IPS-11a (cell line): Measurements from ENCODE around the gene WFIKKN1.

Source experiments
- H3K4me3 ChIP-seq: one replicate; pipeline ENCODE4 v1.5.1; 2013; ENCODE audit warnings: low read depth, low read length, control low read depth

Gene WFIKKN1

DNA sequence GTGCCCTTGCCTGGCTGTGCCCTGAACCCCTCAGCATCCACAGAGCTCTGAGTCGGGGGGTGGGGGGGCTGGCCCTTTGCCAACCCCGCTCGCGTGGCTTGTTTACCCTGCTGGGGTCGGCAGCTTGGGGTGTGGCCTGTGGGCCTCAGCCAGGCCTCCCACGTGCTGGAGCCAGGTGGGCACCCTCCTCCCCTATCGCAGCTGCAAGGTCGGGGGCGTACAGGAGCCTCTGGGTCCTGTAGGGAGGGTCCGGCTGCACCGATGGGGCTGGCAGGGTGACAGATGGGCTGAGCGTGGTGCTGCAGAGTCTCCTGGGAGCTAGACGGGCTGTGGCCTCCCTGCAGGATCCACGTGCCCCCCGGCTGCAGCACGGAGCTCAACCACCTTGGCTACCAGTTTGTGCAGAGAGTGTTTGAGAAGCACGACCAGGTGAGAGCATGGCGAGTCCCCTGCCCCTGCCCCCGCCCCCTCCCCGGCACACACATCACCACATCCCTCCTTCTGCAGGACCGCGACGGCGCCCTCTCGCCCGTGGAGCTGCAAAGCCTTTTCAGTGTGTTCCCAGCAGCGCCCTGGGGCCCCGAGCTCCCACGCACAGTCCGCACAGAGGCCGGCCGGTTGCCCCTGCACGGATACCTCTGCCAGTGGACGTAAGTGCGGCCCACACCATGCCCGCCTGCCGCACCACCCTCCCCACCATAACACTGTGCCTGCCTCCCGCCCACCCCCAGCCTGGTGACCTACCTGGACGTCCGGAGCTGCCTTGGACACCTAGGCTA lies 40.8 kb downstream of the WFIKKN1 start:
- no peak overlapping the region for H3K4me3 ChIP-seq

DNA sequence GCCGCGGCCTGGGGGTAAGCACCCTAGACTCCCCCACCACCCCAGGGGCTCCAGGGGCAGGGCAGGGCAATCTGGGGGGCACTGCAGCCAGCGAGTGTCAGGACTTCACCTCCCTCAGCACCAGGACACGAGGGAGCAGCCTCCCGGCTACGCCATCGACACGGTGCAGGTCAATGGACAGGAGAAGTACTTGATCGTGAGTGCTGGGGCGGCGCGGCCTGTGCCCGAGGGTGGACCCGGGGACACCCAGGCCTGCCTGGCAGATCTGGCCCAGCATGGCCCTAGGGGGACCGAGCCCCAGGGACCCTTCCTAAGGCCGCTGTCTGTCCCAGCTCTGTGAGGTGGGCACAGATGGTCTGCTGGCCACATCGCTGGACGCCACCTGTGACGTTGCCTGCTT lies 41.6 kb downstream of the WFIKKN1 start:
- no peak overlapping the region for H3K4me3 ChIP-seq

DNA sequence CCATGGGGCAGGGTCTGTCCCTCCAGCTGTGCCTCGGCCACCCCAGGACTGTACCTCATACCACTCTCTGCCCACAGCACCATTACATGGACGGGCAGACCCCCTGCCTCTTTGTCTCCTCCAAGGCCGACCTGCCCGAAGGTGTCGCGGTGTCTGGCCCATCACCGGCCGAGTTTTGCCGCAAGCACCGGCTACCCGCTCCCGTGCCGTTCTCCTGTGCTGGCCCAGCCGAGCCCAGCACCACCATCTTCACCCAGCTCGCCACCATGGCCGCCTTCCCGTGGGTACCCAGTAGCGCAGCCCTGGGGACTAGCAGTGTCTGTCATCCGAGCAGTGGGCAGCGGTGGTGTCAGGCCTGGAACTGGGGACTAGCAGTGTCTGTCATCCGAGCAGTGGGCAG lies 42.1 kb downstream of the WFIKKN1 start:
- H3K4me3 ChIP-seq: no peak overlapping the region

DNA sequence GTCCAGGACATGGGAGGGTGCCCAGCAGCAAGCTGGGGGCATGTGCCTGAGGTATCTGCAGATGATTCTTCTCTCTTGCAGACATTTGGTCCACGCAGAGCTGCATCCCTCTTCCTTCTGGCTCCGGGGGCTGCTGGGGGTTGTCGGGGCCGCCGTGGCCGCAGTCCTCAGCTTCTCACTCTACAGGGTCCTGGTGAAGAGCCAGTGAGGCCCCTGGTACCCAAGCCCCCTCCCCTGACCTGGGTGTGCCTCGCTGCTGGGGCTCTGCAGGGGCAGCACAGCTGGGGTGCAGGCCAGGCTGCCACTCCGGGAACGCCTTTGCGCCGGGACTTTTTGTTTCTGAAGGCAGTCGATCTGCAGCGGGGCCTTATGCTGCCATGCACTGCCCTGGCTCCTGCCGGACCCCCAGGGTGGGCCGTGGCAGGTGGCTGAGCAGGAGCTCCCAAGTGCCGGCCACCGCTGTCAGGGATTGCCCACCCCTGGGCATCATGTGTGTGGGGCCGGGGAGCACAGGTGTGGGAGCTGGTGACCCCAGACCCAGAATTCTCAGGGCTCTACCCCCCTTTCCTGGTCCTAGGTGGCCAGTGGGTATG lies 42.7 kb downstream of the WFIKKN1 start:
- no peak overlapping the region for H3K4me3 ChIP-seq

DNA sequence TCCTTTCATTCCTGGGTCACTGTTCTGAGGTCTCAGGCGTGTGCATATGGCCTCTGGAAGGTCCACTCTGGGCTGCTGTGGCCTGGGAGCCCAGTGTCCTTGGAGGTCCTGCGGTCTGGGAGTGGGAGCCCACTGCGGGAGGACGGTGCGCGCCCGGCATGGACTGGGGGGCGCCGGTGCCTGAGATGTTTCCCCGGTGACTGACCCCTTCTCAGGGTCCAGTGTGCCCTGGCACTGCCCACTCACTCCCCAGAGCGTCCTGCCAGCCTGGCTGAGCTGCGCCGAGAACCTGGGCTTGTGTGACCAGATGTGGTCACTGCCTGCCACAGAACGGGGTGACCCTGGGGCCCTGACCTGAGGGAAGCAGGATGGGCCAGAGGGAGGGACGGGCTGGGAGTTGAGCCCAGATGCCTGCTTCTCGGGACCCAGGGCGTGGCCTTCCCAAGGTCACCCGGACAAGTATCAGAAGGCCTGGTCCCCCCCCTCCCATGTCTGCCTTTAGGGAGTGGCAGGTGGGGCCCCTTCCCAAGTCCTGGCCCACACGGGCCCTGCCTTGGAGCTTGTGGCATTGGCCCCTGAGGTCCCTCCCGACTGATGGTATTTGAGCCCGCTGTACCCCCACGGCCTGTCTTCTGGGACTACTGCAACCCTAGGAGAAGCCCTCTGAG lies 43.6 kb downstream of the WFIKKN1 start:
- H3K4me3 ChIP-seq: no peak overlapping the region

DNA sequence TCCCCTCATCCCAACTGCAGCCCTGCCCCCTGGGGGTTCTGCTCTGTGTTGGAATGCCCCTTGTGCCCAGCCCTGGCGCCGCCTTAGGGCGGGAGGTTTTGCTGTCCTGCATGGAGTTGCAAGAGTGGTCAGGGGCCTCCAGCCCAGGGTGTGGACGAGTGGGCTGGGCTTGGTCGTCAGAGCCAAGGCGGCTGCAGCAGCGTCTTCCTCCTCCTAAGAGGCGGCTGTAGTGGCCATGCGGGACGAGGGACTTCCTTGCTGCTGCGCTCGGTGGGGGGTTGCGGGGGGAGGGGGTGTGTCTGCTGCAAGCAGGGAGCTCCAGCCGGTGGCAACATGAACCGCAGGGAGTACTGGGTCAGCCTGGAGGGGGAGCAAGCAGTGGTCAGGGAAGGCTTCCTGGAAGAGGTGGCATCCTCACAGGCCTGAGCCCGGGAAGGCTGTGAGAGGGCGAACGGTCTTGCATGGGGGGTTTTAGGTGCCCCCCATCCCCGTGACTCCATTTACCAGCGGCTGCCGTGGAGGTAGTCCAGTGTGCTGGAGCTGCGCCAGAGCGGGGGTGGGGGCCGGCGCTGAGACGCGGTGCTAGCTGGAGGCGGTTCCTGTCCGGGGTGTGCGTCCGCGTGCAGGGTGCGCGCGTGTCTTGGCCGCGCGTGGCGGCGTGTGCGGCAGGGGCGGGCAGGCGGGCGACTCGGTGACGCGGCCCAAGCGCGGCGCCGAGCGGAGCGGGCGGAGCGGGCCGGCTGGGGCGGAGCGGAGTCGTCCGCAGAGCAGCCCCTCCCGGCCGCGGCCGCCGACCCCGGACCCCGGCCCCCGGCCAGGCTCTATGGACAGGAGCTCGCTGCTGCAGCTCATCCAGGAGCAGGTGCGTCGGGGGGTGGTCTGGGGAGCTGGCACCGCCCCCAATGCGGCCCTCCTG lies 44.4 kb downstream of the WFIKKN1 start, which contains the start of gene RHBDL1:
TSS of gene RHBDL1 (plus strand) at position 704 of the 916 bp plus-strand sequence. CDS start at position 824, 120 bp downstream.
- H3K4me3 ChIP-seq: peak within 1 kb of the TSS; percentile 41

DNA sequence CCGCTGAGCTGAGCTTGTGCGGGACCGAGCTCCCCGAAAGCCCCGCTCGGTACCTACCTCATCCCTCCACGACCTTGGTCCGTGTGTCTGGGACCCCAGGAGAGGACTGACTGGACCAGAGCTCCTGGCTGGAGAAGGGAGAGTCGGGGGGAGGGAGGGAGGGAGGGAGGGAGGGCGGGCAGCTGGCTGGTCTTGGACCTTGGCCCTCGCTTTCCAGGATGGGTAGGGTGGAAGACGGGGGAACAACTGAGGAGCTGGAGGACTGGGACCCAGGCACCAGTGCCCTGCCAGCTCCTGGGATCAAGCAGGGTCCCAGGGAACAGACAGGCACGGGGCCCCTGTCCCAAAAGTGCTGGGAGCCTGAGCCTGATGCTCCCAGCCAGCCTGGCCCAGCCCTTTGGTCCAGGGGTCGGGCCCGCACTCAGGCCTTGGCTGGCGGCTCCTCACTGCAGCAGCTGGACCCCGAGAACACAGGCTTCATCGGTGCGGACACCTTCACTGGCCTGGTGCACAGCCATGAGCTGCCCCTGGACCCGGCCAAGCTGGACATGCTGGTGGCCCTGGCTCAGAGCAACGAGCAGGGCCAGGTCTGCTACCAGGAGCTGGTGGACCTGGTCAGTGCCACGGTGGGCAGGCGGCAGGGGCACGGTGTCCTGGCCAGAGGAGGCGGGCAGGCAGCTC lies 45.2 kb downstream of the WFIKKN1 start:
- H3K4me3 ChIP-seq: peak overlapping the region; percentile 41

DNA sequence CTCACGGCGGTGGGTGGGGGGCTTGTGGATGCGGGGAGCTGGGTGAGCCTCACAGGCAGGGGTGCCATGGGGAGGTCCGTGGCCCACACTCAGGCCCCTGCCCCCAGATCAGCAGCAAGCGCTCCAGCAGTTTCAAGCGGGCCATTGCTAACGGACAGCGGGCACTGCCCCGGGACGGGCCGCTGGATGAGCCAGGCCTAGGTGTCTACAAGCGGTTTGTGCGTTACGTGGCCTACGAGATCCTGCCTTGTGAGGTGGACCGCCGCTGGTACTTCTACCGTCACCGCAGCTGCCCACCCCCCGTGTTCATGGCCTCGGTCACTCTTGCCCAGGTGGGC lies 45.7 kb downstream of the WFIKKN1 start:
- no peak overlapping the region for H3K4me3 ChIP-seq

DNA sequence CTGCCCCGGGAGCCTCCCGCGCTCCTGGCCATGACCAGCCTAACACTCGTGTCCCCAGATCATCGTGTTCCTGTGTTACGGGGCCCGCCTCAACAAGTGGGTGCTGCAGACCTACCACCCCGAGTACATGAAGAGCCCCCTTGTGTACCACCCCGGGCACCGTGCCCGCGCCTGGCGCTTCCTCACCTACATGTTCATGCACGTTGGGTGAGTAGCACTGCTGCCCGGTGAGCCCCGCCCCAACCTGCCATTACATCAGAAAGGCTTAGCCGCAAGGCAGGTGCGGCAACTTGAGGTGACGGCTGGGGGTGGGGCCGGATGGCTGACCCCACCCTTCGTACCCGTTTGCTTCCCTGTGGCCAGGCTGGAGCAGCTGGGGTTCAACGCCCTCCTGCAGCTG lies 46.1 kb downstream of the WFIKKN1 start:
- H3K4me3 ChIP-seq: no peak overlapping the region

DNA sequence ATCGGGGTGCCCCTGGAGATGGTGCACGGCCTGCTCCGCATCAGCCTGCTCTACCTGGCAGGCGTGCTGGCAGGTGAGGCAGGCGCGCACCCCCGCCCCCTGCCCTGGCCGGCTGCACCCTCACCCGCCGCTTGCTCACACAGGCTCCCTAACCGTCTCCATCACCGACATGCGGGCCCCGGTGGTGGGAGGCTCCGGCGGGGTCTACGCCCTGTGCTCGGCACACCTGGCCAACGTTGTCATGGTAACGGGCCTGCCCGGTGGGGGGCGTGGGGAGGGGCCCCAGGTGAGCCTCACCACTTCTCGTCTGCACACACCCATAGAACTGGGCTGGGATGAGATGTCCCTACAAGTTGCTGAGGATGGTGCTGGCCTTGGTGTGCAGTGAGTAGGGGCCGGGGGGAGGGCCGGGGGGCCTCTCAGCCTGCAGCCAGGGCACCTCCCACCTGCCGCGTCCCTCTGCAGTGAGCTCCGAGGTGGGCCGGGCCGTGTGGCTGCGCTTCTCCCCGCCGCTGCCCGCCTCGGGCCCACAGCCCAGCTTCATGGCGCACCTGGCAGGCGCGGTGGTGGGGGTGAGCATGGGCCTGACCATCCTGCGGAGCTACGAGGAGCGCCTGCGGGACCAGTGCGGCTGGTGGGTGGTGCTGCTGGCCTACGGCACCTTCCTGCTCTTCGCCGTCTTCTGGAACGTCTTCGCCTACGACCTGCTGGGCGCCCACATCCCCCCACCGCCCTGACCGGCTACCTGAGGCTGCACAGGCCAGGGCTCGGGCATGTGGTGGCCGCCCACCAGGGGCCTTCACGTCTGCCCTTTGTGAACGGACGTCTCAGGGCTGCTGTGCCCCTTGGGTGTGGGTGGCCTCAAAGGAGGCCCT lies 46.8 kb downstream of the WFIKKN1 start:
- no peak overlapping the region for H3K4me3 ChIP-seq

DNA sequence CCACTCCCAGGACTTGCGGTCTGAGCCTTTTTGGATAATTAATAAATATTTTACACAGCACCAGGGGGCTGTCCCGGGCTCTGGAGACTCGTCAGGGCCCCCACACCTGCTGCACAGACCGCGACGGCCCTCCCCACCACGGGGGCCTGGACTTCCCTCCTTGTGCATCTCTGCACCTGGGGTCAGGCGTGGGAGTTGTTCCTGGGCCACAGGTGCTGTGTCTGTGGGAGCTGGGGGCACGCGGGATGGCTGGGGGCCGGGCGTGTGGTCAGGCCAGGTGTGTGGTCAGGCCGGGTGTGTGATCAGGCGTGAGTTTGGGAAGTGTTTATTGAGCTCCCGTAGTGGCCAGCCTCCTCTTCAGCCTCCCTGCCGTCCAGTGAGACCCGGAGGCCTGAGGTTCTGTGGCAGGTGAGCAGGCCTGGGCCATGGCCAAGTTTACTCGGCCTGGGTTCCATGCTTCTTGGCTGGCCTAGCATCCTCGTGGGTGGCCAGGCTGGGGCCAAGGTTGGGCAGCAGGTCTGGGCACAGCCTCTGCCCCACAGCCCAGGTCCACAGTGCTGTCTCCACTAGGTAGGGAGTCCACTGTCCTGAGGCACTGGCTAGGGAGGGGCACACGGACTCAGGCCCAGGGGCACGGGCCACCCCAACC lies 47.5 kb downstream of the WFIKKN1 start:
- H3K4me3 ChIP-seq: no peak overlapping the region

DNA sequence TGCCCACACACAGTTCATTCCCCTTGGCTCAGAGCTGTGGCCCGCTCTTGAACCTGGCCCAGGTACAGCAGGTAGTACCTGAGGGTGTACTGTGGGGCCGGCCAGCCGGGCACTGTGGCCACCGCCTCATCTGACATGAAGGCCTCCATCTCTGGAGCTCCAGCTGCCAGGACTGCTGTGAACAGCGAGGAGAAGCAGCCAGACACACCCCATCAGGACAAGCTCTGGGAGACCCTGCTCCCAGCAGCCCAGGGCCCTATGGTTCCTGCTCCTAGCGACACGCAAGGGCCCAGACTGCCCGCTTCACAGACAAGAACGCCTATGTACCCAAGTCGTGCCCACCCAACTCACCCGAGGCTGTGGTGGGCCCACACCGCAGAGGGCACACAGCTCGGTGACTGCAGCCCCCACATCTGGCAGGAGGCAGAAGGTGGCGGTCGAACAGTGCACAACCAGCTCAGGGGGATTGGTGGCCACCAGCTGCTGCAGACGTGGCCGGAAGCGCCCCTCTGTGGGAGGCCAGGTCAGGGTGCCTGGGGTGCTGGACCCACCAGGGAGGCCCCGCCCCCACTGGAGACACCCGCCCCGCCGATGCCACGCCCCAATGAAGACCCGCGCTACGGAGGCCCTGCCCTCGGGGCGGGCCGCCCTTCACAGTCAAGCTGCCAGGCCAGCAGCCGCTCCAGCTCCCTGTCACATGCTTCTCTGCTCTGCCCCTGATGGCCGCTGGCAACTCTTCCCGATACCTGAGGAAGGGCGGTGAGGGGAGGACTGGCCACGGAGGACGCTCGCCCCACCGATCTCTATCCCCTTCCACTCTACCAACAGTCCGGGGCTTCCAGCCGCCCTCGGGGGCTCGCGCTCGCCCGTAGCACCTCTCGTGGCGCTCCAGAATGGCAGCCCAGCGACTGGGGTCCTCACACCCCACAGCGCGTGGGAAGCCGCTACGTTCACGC lies 48.4 kb downstream of the WFIKKN1 start:
- H3K4me3 ChIP-seq: peak overlapping the region; percentile 24

DNA sequence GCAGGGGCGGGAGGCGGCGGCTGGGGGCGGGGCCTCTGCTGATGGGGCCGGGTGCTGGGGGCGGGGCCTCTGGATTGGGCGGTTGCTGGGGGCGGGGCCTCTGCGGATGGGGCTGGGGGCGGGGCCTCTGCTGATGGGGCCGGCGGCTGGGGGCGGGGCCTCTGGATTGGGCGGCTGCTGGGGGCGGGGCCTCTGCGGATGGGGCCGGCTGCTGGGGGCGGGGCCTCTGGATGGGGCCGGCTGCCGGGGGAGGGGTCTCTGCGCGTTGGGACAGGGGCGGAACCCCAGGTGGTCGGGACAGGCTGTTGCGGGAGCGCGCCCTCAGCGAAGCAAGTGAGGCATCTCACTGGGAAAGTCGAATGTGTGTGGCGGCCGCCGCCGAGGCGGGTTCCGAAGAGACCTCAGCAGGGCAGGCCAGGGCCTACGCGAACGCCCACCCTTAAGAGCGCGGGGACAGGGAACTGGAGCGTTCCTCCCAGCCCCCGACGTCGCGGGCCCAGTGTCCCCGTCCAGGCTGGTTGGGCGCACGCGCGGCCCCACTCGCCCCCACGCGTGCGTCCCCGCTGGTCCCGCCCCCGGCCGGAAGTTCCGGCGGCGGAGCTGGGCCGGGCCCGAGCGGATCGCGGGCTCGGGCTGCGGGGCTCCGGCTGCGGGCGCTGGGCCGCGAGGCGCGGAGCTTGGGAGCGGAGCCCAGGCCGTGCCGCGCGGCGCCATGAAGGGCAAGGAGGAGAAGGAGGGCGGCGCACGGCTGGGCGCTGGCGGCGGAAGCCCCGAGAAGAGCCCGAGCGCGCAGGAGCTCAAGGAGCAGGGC lies 49.2 kb downstream of the WFIKKN1 start, which contains the start of gene STUB1:
TSS of gene STUB1 (plus strand) at position 597 of the 811 bp plus-strand sequence. CDS start at position 713, 116 bp downstream.
- H3K4me3 ChIP-seq: peak within 1 kb of the TSS; percentile 74

DNA sequence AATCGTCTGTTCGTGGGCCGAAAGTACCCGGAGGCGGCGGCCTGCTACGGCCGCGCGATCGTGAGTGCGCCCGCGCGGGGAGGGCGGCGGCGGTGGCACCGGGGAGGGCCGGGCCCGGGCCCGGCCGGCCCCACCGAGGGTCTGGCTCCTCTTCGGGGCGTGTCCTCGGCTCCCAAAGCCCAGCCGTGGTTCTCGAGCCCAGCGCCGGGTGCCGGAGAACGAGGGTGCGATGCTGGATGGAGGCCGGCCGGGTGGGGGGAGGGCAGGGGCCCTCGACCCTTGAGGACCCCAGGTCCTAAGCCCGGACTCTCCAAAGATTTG lies 49.8 kb downstream of the WFIKKN1 start:
- H3K4me3 ChIP-seq: peak overlapping the region; percentile 74

DNA sequence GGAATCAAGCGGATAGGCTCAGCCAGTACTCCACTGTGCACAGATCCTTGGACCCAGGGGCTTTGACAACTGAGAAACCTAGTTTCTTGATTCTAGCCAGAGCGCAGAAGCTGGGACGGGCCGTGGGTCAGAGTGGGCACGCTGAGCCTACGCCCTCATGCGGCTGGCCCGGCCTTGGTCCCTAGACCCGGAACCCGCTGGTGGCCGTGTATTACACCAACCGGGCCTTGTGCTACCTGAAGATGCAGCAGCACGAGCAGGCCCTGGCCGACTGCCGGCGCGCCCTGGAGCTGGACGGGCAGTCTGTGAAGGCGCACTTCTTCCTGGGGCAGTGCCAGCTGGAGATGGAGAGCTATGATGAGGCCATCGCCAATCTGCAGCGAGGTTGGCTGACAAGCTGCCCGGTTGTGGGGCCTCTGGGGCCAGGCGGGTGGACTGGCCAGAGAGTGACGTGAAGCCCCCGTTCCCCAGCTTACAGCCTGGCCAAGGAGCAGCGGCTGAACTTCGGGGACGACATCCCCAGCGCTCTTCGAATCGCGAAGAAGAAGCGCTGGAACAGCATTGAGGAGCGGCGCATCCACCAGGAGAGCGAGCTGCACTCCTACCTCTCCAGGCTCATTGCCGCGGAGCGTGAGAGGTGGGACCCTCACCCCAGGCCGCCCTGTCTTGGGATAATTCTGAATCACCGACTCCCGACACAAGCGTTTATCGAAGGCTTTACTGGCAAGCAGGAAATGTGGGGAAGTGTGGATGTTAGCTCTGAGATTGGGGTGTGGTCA lies 50.4 kb downstream of the WFIKKN1 start:
- peak overlapping the region; percentile 74 for H3K4me3 ChIP-seq

DNA sequence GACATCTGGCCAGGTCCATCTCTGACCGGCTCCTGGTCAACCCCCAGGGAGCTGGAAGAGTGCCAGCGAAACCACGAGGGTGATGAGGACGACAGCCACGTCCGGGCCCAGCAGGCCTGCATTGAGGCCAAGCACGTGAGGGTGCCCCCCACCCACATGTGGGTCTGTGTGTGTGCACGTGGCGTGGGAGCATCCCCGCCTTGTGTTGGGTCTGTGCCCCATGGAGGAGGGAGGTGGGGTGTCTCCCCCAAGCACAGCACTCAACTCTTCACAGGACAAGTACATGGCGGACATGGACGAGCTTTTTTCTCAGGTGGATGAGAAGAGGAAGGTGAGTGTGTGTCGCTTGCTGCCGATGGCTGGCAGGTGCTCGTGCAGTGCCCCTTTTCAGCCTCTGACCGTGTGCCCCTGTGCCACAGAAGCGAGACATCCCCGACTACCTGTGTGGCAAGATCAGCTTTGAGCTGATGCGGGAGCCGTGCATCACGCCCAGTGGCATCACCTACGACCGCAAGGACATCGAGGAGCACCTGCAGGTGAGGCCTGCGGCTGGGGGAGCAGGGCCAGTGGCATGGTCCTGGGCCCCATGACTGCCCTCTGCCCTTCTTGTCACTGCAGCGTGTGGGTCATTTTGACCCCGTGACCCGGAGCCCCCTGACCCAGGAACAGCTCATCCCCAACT lies 51.1 kb downstream of the WFIKKN1 start:
- no peak overlapping the region for H3K4me3 ChIP-seq
